ENCODE measurements around the gene PIAS1. TPM values are rescaled to one million over a fixed set of nuclear protein-coding genes. Genes with fewer than 3 reads are reported as not detected.

The PIAS1 gene
- total RNA-seq, 1 donor from 2014 or later = 67.8 TPM

DNA sequence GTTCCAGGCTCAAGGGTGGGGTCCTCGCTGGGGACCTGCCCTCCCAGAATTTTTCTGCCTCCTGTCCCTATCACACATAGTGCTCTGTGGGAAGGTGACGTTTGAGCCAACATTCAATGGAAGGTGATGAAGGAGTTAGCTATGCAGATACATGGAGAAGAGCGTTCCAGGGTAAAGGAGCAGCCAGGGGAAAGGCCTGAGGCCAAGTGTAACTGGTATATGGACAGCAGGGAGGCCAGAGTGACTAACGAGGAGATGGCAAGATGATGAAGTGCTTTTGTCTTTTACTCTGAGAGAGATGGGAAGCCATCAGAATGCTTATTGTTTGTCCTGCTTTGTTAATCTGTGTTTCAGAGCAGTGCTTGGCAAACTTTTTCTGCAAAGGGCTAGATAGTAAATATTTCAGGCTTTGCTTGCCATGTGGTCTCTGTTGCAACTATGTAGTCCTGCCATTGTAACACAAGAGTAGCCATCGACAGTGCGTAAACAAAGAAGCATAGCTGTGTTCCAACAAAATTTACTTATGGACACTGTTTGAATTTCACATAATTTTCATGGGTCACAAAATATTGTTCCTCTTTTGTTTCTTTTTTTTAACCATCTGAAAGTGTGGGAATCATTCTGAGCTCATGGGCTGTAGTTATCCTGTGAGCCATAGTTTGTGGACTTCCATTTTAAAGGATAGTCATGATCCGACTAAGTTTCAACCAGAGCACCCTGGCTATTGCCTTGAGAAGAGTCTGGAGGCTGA is 25.8 kb upstream of the PIAS1 start:
- H3K27me3 Mint-ChIP-seq (ENCODE audit: unreplicated experiment) = peaks cover 4% of the 10 kb centered on the region
- H3K4me3 Mint-ChIP-seq (ENCODE audit: unreplicated experiment) = no peak overlapping the region
- TF ChIP-seq, protein P1, sequence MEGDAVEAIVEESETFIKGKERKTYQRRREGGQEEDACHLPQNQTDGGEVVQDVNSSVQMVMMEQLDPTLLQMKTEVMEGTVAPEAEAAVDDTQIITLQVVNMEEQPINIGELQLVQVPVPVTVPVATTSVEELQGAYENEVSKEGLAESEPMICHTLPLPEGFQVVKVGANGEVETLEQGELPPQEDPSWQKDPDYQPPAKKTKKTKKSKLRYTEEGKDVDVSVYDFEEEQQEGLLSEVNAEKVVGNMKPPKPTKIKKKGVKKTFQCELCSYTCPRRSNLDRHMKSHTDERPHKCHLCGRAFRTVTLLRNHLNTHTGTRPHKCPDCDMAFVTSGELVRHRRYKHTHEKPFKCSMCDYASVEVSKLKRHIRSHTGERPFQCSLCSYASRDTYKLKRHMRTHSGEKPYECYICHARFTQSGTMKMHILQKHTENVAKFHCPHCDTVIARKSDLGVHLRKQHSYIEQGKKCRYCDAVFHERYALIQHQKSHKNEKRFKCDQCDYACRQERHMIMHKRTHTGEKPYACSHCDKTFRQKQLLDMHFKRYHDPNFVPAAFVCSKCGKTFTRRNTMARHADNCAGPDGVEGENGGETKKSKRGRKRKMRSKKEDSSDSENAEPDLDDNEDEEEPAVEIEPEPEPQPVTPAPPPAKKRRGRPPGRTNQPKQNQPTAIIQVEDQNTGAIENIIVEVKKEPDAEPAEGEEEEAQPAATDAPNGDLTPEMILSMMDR (IDR thresholded peaks at IDR 0.05; ENCODE audit: unreplicated experiment) = no peak
- DNase-seq (ENCODE audit: low spot score) = no peak
- H3K36me3 Mint-ChIP-seq (ENCODE audit: low read depth, unreplicated experiment) = no peaks in the 10 kb centered on the region
- no peaks in the 10 kb centered on the region for H3K9me3 Mint-ChIP-seq (ENCODE audit: unreplicated experiment)
- H3K4me1 Mint-ChIP-seq (ENCODE audit: unreplicated experiment) = peaks cover 18% of the 10 kb centered on the region
- no peak overlapping the region for H3K27ac Mint-ChIP-seq (ENCODE audit: unreplicated experiment)

DNA sequence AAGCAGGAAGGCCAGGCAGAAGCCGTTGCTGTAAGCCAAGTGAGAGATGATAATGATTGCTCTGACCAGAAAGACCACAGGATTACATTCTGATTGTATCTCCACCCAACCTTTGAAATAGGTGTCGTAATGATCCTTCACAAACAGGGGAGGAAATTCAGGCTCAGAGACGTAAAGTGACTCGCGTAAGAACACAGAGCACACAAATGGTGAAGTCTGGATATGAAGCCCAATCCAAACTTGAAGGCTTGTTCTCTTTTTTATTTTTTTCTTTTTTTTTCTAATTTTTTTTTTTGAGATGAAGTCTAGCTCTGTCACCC is 25.3 kb upstream of the PIAS1 start:
- DNase-seq (ENCODE audit: low spot score) = no peak
- Mint-ChIP-seq H3K4me1 (ENCODE audit: unreplicated experiment) (peaks cover 18% of the 10 kb centered on the region), H3K4me3 (ENCODE audit: unreplicated experiment) (no peak overlapping the region), H3K36me3 (ENCODE audit: low read depth, unreplicated experiment) (no peaks in the 10 kb centered on the region), H3K9me3 (ENCODE audit: unreplicated experiment) (no peaks in the 10 kb centered on the region), H3K27ac (ENCODE audit: unreplicated experiment) (no peak overlapping the region), H3K27me3 (ENCODE audit: unreplicated experiment) (peaks cover 4% of the 10 kb centered on the region)
- TF ChIP-seq, protein P1 (IDR thresholded peaks at IDR 0.05; ENCODE audit: unreplicated experiment) = no peak

DNA sequence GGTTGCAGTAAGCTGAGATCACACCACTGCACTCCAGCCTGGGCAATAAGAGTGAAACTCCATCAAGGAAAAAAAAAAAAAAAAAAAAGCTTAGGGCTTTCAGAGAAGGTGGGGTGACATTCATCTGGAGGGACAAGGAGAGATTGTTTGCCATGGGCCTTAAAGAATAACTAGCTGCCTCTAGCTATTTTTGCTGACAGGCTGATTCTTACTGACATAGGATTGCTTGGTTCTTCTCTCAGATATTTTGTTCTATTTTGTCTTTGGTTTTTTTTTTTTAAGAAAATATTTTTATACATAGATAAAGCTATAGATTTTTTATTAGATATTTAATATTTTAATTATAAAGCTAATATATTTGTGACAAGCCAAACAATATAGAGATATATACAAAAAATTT is 24.2 kb upstream of the PIAS1 start:
- no peak overlapping the region for H3K27ac Mint-ChIP-seq (ENCODE audit: unreplicated experiment)
- H3K9me3 Mint-ChIP-seq (ENCODE audit: unreplicated experiment) = no peaks in the 10 kb centered on the region
- peaks cover 4% of the 10 kb centered on the region for H3K27me3 Mint-ChIP-seq (ENCODE audit: unreplicated experiment)
- H3K4me3 Mint-ChIP-seq (ENCODE audit: unreplicated experiment) = no peak overlapping the region
- H3K36me3 Mint-ChIP-seq (ENCODE audit: low read depth, unreplicated experiment) = no peaks in the 10 kb centered on the region
- DNase-seq (ENCODE audit: low spot score) = no peak
- TF ChIP-seq, protein P1 (IDR thresholded peaks at IDR 0.05; ENCODE audit: unreplicated experiment) = no peak
- H3K4me1 Mint-ChIP-seq (ENCODE audit: unreplicated experiment) = peaks cover 18% of the 10 kb centered on the region

GRCh38 chr15:68031404-68031803 is 22.7 kb upstream of the PIAS1 start:
- H3K4me3 Mint-ChIP-seq (ENCODE audit: unreplicated experiment) = no peak overlapping the region
- no peak for DNase-seq (ENCODE audit: low spot score)
- no peaks in the 10 kb centered on the region for H3K9me3 Mint-ChIP-seq (ENCODE audit: unreplicated experiment)
- peaks cover 5% of the 10 kb centered on the region for H3K27me3 Mint-ChIP-seq (ENCODE audit: unreplicated experiment)
- peak overlapping the region; percentile 26 for H3K27ac Mint-ChIP-seq (ENCODE audit: unreplicated experiment)
- H3K4me1 Mint-ChIP-seq (ENCODE audit: unreplicated experiment) = peaks cover 18% of the 10 kb centered on the region
- TF ChIP-seq, protein P1 (IDR thresholded peaks at IDR 0.05; ENCODE audit: unreplicated experiment) = no peak
- peaks cover 4% of the 10 kb centered on the region for H3K36me3 Mint-ChIP-seq (ENCODE audit: low read depth, unreplicated experiment)

DNA sequence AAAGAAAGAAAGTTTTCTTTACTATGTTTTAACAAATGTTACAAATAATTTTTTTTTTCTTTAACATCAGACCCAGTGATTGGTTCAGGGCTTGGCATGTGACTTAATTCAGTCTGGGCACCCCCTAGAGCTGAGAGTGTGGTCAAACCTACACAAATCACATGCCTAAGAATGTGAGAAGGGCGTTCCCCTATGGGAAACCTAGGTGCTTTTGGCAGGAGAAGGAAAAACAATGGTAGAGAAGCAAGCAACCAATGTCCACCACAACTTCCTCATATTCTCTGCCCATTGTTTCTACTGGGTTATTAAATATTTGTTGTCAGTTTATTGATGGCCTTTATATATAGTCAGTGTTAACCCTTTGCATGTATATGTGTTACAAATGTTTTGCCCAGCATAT is 21.4 kb upstream of the PIAS1 start:
- H3K36me3 Mint-ChIP-seq (ENCODE audit: low read depth, unreplicated experiment) = peaks cover 4% of the 10 kb centered on the region
- H3K27ac Mint-ChIP-seq (ENCODE audit: unreplicated experiment) = no peak overlapping the region
- peaks cover 6% of the 10 kb centered on the region for H3K27me3 Mint-ChIP-seq (ENCODE audit: unreplicated experiment)
- no peak for DNase-seq (ENCODE audit: low spot score)
- H3K4me3 Mint-ChIP-seq (ENCODE audit: unreplicated experiment) = no peak overlapping the region
- TF ChIP-seq, protein P1 (IDR thresholded peaks at IDR 0.05; ENCODE audit: unreplicated experiment) = no peak
- H3K4me1 Mint-ChIP-seq (ENCODE audit: unreplicated experiment) = peaks cover 18% of the 10 kb centered on the region
- no peaks in the 10 kb centered on the region for H3K9me3 Mint-ChIP-seq (ENCODE audit: unreplicated experiment)
